ENCODE measurements around the gene GRID2IP.

GRID2IP gene

GRCh38 chr7:6520163-6520981 is 30.9 kb downstream of the GRID2IP start:
- no peaks in the 10 kb centered on the region for H3K9me2 ChIP-seq (replicated peaks; ENCODE audit: control insufficient read depth, low read length)
- no peaks in the 10 kb centered on the region for H3K9me3 ChIP-seq (ENCODE audit: control insufficient read depth, insufficient read depth, low read length)
- peak overlapping the region; percentile 30; the same call in 1 of the 2 replicates for H3K4me2 ChIP-seq (ENCODE audit: low read length)
- no peaks in the 10 kb centered on the region for H3K36me3 ChIP-seq (ENCODE audit: control insufficient read depth, low read length)
- no peaks in the 10 kb centered on the region for H3K79me2 ChIP-seq (ENCODE audit: control insufficient read depth, low read length)
- no peaks in the 10 kb centered on the region for H4K20me1 ChIP-seq (ENCODE audit: control insufficient read depth, insufficient read depth, low read depth, low read length)
- no peaks in the 10 kb centered on the region for H3F3A ChIP-seq (ENCODE audit: control insufficient read depth, insufficient read depth)
- TF ChIP-seq EZH2phosphoT487 (IDR thresholded peaks at IDR 0.05; ENCODE audit: borderline replicate concordance, low read length), result no peak
- no peak for TF ChIP-seq CTCF (IDR thresholded peaks at IDR 0.05; ENCODE audit: low read depth, low read length, poor library complexity, severe bottlenecking)
- no peak overlapping the region for H3K4me3 ChIP-seq (ENCODE audit: low read length)
- H3K27ac ChIP-seq (ENCODE audit: low read depth, low read length), result no peak overlapping the region
- peaks cover 16% of the 10 kb centered on the region for H3K4me1 ChIP-seq (ENCODE audit: control insufficient read depth, low read length)
- H3K27me3 ChIP-seq (ENCODE audit: control insufficient read depth, low read length), result no peaks in the 10 kb centered on the region

DNA sequence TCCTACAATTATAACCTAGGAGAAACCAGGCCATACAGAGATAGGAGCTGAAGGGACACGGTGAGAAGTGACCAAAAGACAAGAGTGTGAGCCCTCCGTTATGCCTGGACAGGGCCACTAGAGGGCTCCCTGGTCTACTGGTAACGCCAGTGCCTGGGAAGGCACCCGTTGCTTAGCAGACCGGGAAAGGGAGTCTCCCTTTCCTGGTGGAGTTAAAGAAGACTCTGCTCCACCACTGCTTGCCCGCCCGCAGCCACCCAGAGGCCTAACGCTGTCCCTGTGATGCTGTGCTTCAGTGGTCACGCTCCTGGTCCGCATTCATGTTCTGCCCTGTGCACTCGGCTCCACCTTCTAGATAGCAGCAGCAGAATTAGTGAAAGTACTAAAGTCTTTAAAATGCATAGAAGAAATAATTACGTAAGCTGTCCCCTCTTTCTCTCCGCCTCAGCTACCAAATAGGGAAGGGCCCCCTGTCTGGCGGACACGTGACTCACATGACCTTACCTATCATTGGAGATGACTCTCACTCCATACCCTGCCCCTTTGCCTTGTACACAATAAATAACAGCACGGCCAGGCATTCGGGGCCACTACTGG is 34.8 kb downstream of the GRID2IP start:
- Histone ChIP-seq H4K20me1 (ENCODE audit: control insufficient read depth, insufficient read depth, low read depth, low read length) (no peaks in the 10 kb centered on the region), H3K4me2 (ENCODE audit: low read length) (peak overlapping the region; percentile 70), H3K36me3 (ENCODE audit: control insufficient read depth, low read length) (no peaks in the 10 kb centered on the region), H3K9me3 (ENCODE audit: control insufficient read depth, insufficient read depth, low read length) (no peaks in the 10 kb centered on the region), H3K9me2 (replicated peaks; ENCODE audit: control insufficient read depth, low read length) (no peaks in the 10 kb centered on the region), H3K4me1 (ENCODE audit: control insufficient read depth, low read length) (peaks cover 16% of the 10 kb centered on the region), H3K79me2 (ENCODE audit: control insufficient read depth, low read length) (no peaks in the 10 kb centered on the region), H3K27me3 (ENCODE audit: control insufficient read depth, low read length) (no peaks in the 10 kb centered on the region), H3K4me3 (ENCODE audit: low read length) (peak overlapping the region; percentile 62), H3F3A (ENCODE audit: control insufficient read depth, insufficient read depth) (no peaks in the 10 kb centered on the region), H3K27ac (ENCODE audit: low read depth, low read length) (no peak overlapping the region)
- TF ChIP-seq EZH2phosphoT487 (IDR thresholded peaks at IDR 0.05; ENCODE audit: borderline replicate concordance, low read length) (no peak), CTCF (IDR thresholded peaks at IDR 0.05; ENCODE audit: low read depth, low read length, poor library complexity, severe bottlenecking) (peak; percentile 93)

DNA sequence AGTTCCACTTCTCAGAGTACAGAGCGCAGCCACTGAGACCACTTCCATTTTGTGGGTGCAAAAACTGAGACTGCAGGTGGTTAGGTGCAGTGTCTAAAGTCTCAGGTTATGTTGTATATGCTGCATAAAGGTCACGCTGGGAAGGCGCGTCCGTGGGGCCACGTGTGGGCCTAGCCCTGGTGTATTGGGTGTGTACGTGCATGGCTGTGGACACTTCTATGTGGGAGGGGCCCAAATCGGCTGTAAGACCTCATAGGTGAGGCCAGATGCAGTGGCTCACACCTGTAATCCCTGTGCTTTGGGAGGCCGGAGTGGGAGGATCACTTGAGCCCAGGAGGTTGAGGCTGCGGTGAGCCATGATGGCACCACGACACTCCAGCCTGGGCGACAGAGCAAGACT is 37.7 kb downstream of the GRID2IP start:
- H3K36me3 ChIP-seq (ENCODE audit: control insufficient read depth, low read length), result no peaks in the 10 kb centered on the region
- no peak overlapping the region for H3K4me3 ChIP-seq (ENCODE audit: low read length)
- H3K9me2 ChIP-seq (replicated peaks; ENCODE audit: control insufficient read depth, low read length), result no peaks in the 10 kb centered on the region
- peaks cover 5% of the 10 kb centered on the region for H3K4me1 ChIP-seq (ENCODE audit: control insufficient read depth, low read length)
- TF ChIP-seq CTCF (IDR thresholded peaks at IDR 0.05; ENCODE audit: low read depth, low read length, poor library complexity, severe bottlenecking) (no peak), EZH2phosphoT487 (IDR thresholded peaks at IDR 0.05; ENCODE audit: borderline replicate concordance, low read length) (no peak)
- H4K20me1 ChIP-seq (ENCODE audit: control insufficient read depth, insufficient read depth, low read depth, low read length), result no peaks in the 10 kb centered on the region
- H3F3A ChIP-seq (ENCODE audit: control insufficient read depth, insufficient read depth), result no peaks in the 10 kb centered on the region
- no peaks in the 10 kb centered on the region for H3K79me2 ChIP-seq (ENCODE audit: control insufficient read depth, low read length)
- H3K9me3 ChIP-seq (ENCODE audit: control insufficient read depth, insufficient read depth, low read length), result no peaks in the 10 kb centered on the region
- no peak overlapping the region for H3K27ac ChIP-seq (ENCODE audit: low read depth, low read length)
- no peak overlapping the region for H3K4me2 ChIP-seq (ENCODE audit: low read length)
- H3K27me3 ChIP-seq (ENCODE audit: control insufficient read depth, low read length), result no peaks in the 10 kb centered on the region
